Measurements from ENCODE around the gene C9orf152. TPM values are rescaled to one million over a fixed set of nuclear protein-coding genes. Genes with fewer than 3 reads are reported as not detected.
"Not testable (repeated sequence)": the region's sequence is repeated elsewhere in the genome, so short reads cannot be mapped to it uniquely, and the experiment has no call there.

Gene C9orf152
- polyA plus RNA-seq, 1 donor (not counting 4 experiments of a cell fraction or from before 2014, with no cell fraction given): not detected

- H3K4me2 ChIP-seq (ENCODE audit: control insufficient read depth, extremely low read depth, insufficient read depth, low read depth, low read length): peak overlapping the region; percentile 99
- peaks cover 83% of the 10 kb centered on the region for H3K79me2 ChIP-seq (ENCODE audit: control insufficient read depth, insufficient read depth, low read length)
- DNase-seq (ENCODE audit: low read depth, low spot score) (no peak), FAIRE-seq (no peak)
- no peak overlapping the region for H2AFZ ChIP-seq (ENCODE audit: control insufficient read depth, low read length)
- no peaks in the 10 kb centered on the region for H3K9me1 ChIP-seq (ENCODE audit: control insufficient read depth, extremely low read depth, insufficient read depth, low read length)
- H3K4me1 ChIP-seq (ENCODE audit: control insufficient read depth, extremely low read depth, insufficient read depth, low read length): peaks cover 38% of the 10 kb centered on the region
- no peaks in the 10 kb centered on the region for H3K27me3 ChIP-seq (ENCODE audit: control insufficient read depth, extremely low read depth, insufficient read depth, low read length)
- peaks cover 37% of the 10 kb centered on the region for H4K20me1 ChIP-seq (ENCODE audit: control insufficient read depth, extremely low read depth, insufficient read depth, low read length)
- peaks cover 18 to 35% of the 10 kb centered on the region in 2 experiments for H3K36me3 ChIP-seq (ENCODE audit: control insufficient read depth in 2 of 2, extremely low read depth in 1 of 2, insufficient read depth in 2 of 2, low read length in 2 of 2)
- H3K9me3 ChIP-seq (ENCODE audit: control insufficient read depth, low read depth, low read length): no peaks in the 10 kb centered on the region
- peak overlapping the region in 2 of 3 experiments; percentile 13 to 25 for H3K4me3 ChIP-seq (ENCODE audit: control insufficient read depth in 2 of 3, extremely low read depth in 1 of 3, insufficient read depth in 2 of 3, low read depth in 1 of 3, low read length in 3 of 3)
- H3K9ac ChIP-seq (ENCODE audit: control insufficient read depth, extremely low read depth, insufficient read depth, low read length): no peak overlapping the region
- peak overlapping the region; percentile 95 for H3K27ac ChIP-seq (ENCODE audit: control insufficient read depth, insufficient read depth, low read length)
- dilution Hi-C loops (cut with MboI; ENCODE audit: extremely low pct_ligation_motif_present, low sequenced_read_pairs): no loop called here
- TF ChIP-seq EZH2 (IDR thresholded peaks at IDR 0.05; ENCODE audit: low read length) (no peak), CTCF (optimal IDR thresholded peaks at IDR 0.05 in 1 of 3, IDR thresholded peaks at IDR 0.05 in 1 of 3, conservative IDR thresholded peaks at IDR 0.05 in 1 of 3; ENCODE audit: extremely low read depth in 1 of 3, insufficient read depth in 2 of 3, low read length in 3 of 3) (no peak)
Measured at GRCh38 chr9:110252509-110253139, 44.7 kb upstream of the C9orf152 start.

DNA sequence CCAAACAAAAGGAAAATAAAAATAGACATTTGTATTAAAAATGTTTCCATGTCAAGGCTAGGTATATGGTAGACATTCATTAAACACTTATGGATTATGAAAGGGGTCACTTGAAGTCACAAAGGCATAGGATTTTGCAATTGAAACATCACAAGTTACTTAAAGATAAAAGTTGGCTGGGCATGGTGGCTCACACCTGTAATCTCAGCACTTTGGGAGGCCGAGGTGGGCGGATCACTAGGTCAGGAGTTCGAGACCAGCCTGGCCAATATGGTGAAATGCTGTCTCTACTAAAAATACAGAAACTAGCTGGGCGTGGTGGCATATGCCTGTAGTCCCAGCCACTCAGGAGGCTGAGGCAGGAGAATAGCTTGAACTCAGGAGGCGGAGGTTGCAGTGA is 43.8 kb upstream of the C9orf152 start:
- peaks cover 40% of the 10 kb centered on the region for H4K20me1 ChIP-seq (ENCODE audit: control insufficient read depth, extremely low read depth, insufficient read depth, low read length)
- H3K27ac ChIP-seq (ENCODE audit: control insufficient read depth, insufficient read depth, low read length); H3K9me3 ChIP-seq (ENCODE audit: control insufficient read depth, low read depth, low read length); H2AFZ ChIP-seq (ENCODE audit: control insufficient read depth, low read length); H3K27me3 ChIP-seq (ENCODE audit: control insufficient read depth, extremely low read depth, insufficient read depth, low read length); H3K9ac ChIP-seq (ENCODE audit: control insufficient read depth, extremely low read depth, insufficient read depth, low read length); H3K9me1 ChIP-seq (ENCODE audit: control insufficient read depth, extremely low read depth, insufficient read depth, low read length); H3K4me2 ChIP-seq (ENCODE audit: control insufficient read depth, extremely low read depth, insufficient read depth, low read depth, low read length); FAIRE-seq; DNase-seq (ENCODE audit: low read depth, low spot score); H3K4me3 ChIP-seq (ENCODE audit: control insufficient read depth in 2 of 3, extremely low read depth in 1 of 3, insufficient read depth in 2 of 3, low read depth in 1 of 3, low read length in 3 of 3); dilution Hi-C loops (cut with MboI; ENCODE audit: extremely low pct_ligation_motif_present, low sequenced_read_pairs): not testable (repeated sequence)
- peaks cover 30% of the 10 kb centered on the region for H3K4me1 ChIP-seq (ENCODE audit: control insufficient read depth, extremely low read depth, insufficient read depth, low read length)
- peaks cover 19 to 42% of the 10 kb centered on the region in 2 experiments for H3K36me3 ChIP-seq (ENCODE audit: control insufficient read depth in 2 of 2, extremely low read depth in 1 of 2, insufficient read depth in 2 of 2, low read length in 2 of 2)
- peaks cover 89% of the 10 kb centered on the region for H3K79me2 ChIP-seq (ENCODE audit: control insufficient read depth, insufficient read depth, low read length)

DNA sequence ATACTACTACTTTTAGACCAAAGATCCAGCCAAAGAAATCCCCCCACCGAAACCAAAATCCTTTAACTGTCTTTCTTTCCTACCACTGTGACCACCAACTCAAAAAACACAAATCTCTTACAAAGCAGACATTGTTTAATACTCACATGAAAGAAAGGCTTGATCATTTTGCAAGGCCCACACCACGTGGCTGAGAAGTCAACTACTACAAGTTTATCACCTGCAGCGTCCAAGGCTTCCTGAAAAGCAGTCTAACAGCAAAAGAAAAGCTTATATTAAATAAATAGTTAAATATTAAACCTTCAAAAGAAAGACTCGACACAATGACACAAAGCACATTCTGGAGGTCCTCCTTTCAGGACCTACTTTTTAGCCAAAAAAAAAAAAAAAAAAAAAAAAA is 43.3 kb upstream of the C9orf152 start:
- H3K4me1 ChIP-seq (ENCODE audit: control insufficient read depth, extremely low read depth, insufficient read depth, low read length): peaks cover 30% of the 10 kb centered on the region
- H2AFZ ChIP-seq (ENCODE audit: control insufficient read depth, low read length): no peak overlapping the region
- no peaks in the 10 kb centered on the region for H3K27me3 ChIP-seq (ENCODE audit: control insufficient read depth, extremely low read depth, insufficient read depth, low read length)
- H3K4me3 ChIP-seq (ENCODE audit: control insufficient read depth in 2 of 3, extremely low read depth in 1 of 3, insufficient read depth in 2 of 3, low read depth in 1 of 3, low read length in 3 of 3): no peak overlapping the region
- TF ChIP-seq EZH2 (IDR thresholded peaks at IDR 0.05; ENCODE audit: low read length) (no peak), CTCF (optimal IDR thresholded peaks at IDR 0.05 in 1 of 3, IDR thresholded peaks at IDR 0.05 in 1 of 3, conservative IDR thresholded peaks at IDR 0.05 in 1 of 3; ENCODE audit: extremely low read depth in 1 of 3, insufficient read depth in 2 of 3, low read length in 3 of 3) (no peak)
- peaks cover 93% of the 10 kb centered on the region for H3K79me2 ChIP-seq (ENCODE audit: control insufficient read depth, insufficient read depth, low read length)
- FAIRE-seq: no peak
- no peaks in the 10 kb centered on the region for H3K9me3 ChIP-seq (ENCODE audit: control insufficient read depth, low read depth, low read length)
- peaks cover 44% of the 10 kb centered on the region for H4K20me1 ChIP-seq (ENCODE audit: control insufficient read depth, extremely low read depth, insufficient read depth, low read length)
- no peaks in the 10 kb centered on the region for H3K9me1 ChIP-seq (ENCODE audit: control insufficient read depth, extremely low read depth, insufficient read depth, low read length)
- DNase-seq (ENCODE audit: low read depth, low spot score): no peak
- H3K36me3 ChIP-seq (ENCODE audit: control insufficient read depth in 2 of 2, extremely low read depth in 1 of 2, insufficient read depth in 2 of 2, low read length in 2 of 2): peaks cover 25 to 47% of the 10 kb centered on the region in 2 experiments
- H3K4me2 ChIP-seq (ENCODE audit: control insufficient read depth, extremely low read depth, insufficient read depth, low read depth, low read length): no peak overlapping the region
- peak overlapping the region; percentile 4 for H3K27ac ChIP-seq (ENCODE audit: control insufficient read depth, insufficient read depth, low read length)
- H3K9ac ChIP-seq (ENCODE audit: control insufficient read depth, extremely low read depth, insufficient read depth, low read length): no peak overlapping the region
- dilution Hi-C loops (cut with MboI; ENCODE audit: extremely low pct_ligation_motif_present, low sequenced_read_pairs): no loop called here

Measured in keratinocyte (primary cell).